ENCODE measurements around the gene SERPIND1.

GRCh38 chr22:20746431-20747189, 27.3 kb upstream of the SERPIND1 start:
- TF ChIP-seq CTCF (IDR thresholded peaks at IDR 0.05; ENCODE audit: low read length) (no peak), EZH2 (optimal IDR thresholded peaks at IDR 0.05; ENCODE audit: low read depth, low read length) (no peak)
